DMS53 treated with DMSO at 0.1 percent for 48 hours (cell line): ENCODE measurements around the gene IDI2.

ENCODE experiments used
- DNase-seq: peaks from one replicate; lab custom pipeline; 2025; ENCODE audit not compliant: unreplicated experiment; lab: John Stamatoyannopoulos, UW

Gene IDI2

DNA sequence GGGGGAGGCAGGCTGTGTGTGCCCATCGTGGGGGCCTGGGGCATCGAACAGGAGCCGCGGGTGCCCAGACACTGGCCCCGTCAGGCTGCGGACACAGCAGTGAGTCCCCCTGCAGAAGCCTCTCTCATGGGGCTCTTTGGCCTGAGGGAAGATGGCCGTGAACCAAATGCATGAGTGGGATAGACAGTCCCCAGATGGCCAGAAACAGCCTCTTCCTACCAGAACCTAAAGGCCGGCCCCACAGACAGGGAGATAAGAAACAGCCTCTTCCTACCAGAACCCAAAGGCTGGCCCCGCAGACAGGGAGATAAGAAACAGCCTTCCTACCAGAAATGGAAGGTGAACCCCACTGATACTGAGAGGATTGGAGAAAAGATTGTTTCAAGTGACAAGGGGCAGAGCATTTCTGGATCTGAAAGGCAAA is 16.6 kb downstream of the IDI2 start:
- no peak for DNase-seq

DNA sequence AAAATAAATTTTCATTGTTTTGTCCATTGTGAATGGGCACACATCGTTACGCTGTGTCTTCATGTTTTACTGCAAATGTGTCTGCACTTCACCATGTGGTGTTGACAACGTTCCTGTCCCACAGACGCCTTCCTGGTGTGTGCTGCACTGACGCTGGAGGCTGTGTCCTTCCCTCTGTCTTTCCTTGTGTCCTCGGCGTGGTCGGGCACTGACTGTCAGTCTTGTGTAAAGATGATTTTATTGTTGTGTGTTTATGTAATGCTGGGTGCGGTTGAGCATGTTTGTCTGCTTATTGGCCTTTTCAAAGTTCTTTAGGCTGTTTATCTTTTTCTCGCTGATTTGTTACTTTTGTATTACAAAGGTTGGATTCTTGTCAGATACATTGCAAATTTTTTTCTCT is 18.1 kb downstream of the IDI2 start:
- DNase-seq: no peak

DNA sequence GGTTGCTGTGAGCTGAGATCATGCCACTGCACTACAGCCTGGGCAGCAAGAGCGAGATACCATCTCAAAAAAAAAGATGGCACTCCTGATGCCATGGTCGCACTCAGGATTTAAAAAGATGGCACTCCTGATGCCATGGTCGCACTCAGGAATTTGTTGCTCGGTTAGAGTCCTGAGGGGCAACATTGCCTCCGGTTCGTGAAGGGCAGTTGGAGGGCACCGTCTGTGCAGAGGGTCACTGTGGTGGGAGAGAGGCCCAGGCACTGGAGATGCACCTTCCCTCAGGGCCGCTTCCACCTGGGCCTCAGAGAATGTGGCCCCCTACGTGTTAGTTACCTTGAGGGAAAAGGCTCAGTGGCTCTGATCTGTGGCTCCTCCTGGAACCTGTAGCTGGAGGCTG is 19.1 kb downstream of the IDI2 start:
- DNase-seq: no peak

DNA sequence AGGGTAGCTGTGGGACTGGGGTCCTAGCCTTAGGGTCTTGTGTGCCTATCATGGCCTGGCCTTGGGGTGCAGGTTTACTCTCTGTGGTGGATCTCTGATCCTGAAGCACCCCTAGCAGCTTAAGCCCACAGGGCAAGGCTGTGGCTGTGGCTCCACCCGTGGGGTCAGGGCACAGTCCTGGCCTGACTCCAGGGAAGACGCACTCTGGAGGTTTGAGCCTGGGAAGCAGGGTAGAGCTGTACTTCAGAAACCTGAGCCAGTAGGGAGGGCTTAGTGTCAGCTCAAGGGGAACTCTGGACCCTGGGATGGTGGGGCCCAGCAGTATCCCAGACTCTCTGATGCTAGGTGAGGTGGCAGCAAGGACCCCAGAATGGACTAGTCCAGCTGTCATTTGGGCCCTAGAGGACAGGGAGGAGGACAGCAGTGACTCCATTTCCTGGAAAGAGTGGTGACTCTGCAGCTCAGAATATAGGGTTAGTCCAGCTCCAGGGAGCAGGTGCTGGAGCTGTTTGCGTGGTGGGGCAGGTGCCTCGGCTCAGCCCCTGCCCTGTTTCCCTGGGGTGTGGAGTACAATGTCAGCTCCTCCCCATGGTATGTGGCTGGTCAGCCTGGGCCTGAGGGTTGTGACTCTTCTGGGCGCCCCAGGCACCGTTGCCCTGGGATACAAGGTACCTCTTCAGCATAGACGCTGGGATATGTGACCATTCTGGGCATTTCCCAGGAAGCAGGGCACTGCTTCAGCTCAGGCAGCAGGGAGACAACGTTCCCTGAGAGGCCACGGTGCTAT is 21.6 kb downstream of the IDI2 start:
- no peak for DNase-seq

DNA sequence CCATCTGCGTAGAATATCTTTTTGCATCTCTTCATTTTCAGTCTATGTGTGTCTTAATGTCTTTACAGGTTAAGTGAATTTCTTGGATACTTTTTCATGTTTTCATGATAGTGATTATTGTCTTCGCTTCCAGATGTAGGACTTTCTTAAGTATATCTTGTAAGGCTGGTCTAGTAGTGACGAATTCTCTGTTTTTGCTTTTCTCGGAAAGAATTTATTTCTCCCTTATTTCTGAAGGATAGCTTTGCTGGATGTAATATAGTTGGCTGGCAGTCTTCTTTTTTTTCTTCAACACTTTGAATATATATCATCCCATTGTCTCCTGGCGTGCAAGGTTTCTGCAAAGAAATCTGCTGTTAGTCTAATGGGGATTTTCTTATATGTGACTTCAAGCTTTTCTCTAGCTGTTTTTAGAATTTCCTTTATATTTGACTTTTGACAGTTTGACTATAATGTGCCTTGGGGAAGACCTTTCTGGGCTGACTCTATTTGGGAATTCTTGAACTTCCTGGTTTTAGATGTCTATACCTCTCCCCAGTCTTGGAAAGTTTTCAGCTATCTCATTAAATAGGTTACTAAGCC is 23.1 kb downstream of the IDI2 start:
- DNase-seq: no peak

DNA sequence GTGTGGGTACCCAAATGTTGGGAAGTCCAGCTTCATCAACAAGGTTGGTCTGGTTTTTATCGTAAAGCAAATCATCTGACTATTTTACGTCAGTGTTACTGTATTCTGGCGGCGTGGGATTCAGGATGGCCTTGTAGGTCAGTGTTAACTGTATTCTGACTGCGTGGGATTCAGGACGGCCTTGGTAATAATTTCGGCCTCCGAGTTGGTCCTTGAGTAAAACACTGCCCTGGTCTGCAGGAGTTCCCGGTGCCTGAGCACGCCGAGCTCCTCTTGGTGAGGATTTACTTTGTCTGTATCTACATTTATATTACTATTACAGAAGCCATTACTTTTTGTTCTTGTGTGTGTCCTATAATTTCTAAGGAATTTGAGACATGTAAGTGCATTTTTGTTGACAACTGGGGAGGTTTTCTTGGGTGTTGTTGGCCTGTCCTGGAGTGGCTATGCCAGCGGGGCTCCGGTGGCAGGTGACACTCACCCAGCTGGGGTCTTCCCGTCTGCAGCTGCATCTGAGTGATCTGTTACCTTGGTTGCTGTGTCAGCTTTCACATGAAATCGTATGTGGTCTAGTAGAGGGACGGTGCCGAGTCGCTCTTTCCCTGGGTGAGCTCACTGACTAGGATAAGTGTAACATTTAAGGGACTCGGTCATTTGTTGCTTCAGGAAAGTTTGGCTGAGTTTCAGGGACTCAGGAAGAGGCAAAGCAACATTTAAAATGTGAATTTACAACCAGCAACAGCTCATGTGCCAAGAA is 28.2 kb downstream of the IDI2 start:
- DNase-seq: no peak

DNA sequence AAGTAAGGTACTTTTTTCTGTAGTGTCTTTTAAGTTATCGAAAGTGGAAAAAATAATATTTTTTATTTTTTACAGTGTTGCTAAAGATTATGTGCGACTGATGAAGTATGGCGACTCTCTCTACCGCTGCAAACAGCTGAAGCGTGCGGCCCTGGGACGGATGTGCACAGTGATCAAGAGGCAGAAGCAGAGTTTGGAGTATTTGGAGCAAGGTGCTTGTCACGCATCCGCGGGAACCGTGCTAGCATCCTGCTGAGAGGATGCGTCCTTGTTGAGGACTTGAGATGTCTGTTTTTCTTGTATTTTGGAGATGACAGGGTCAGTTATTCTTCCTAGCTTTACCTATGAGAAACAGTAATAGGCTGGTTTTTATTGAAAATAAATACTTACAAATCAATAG is 29.6 kb downstream of the IDI2 start:
- no peak for DNase-seq

DNA sequence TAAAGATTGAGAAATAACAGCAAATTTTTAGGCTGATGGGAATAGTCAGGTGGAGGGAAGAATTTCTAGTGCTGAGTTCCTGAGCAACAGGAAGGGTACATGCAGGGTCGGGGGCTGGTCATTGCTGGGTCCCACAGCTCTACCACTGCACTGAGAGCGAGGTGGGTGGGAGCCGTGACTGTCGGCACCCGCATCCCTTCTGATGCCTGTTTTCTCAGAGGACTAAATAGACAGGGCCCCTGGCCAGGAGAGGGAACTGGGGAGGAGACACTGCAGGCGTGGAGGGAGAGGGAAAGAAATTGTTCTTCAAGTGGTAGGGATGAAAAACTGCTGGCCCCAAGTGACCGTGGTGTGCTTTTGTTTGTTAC is 30.1 kb downstream of the IDI2 start:
- no peak for DNase-seq

DNA sequence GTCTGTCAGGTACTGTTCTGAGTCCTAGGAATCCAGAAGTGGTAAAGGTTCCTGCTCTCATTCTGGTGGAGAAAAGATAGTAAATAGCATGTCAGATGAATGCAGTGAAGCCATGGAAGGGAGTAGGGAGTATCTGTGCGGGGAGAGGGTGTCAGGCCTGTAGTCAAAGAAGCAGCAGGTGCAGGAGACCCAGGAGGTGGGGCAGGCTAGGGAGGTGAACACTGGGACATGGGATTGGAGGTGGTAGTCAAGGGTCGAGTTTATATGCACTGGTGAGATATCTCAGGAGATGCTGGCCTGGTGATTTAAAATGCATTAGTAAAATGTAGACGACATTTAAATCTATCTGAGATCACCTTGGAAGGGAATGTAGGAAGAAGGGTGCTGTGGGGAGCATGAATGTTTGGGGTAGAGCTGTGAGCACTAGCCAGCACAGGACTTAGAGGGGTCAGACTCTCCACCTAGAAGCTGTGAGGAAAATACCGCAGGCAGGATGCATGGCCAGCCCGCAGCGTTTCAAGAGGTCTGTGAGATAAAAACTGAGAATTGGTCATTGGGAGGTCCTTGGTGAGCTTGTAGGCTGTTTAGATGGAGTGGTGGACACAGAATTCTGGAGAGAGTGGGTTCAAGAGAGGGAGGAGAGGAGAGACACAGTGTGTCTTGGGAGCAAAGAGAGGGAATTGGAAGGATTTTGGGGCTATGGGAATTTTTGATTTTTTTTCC is 30.7 kb downstream of the IDI2 start:
- DNase-seq: no peak

DNA sequence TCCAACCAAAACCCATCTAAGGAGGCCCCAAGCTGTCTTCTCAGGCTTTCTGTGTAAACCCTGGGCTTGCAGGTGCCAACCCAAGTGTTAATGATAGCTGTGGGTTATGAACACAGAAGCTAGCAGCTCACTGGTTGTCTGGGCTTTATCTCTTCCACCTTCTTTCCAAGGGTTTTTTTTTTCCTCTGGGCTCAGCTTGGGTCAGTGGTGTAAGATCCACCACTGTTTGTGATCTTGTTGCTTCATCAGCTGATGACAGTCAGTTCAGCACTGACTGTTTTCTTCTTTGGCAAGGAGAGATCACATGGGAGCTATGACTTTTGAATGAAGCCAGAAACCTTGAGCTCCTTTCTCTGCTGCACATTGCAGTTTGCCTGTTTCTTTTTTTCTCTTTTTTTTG is 32.8 kb downstream of the IDI2 start:
- DNase-seq: no peak

DNA sequence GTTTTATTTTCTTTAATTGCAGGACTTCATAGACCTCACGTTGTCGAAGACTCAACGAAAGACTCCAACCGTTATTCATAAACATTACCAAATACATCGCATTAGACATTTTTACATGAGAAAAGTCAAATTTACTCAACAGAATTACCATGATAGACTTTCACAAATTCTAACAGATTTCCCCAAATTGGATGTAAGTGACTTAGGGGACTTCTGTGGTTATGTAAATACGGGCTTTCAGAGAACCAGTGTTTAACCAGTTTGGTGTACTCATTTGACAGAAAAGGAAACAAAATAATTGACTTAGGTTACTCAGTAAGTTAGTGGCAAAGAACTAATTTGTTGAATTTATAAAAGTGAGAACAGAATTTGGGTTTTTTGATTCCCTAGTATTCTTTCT is 33.2 kb downstream of the IDI2 start:
- no peak for DNase-seq

DNA sequence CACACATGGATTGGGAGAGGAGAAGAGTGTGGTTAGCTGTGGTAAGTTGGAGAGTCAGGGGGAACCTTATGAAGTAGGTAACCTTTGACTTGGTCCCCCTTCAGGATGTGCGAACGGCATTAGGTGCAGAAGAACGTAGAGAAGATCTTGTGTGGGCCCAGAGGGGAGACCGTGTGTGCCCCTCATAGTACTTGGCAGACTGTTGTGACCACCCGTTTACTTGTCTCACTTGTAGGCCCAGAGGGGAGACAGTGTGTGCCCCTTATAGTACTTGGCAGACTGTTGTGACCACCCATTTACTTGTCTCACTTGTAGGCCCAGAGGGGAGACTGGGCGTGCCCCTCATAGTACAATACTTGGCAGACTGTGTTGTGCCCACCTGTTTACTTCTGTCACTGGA is 34.9 kb downstream of the IDI2 start:
- DNase-seq: no peak

DNA sequence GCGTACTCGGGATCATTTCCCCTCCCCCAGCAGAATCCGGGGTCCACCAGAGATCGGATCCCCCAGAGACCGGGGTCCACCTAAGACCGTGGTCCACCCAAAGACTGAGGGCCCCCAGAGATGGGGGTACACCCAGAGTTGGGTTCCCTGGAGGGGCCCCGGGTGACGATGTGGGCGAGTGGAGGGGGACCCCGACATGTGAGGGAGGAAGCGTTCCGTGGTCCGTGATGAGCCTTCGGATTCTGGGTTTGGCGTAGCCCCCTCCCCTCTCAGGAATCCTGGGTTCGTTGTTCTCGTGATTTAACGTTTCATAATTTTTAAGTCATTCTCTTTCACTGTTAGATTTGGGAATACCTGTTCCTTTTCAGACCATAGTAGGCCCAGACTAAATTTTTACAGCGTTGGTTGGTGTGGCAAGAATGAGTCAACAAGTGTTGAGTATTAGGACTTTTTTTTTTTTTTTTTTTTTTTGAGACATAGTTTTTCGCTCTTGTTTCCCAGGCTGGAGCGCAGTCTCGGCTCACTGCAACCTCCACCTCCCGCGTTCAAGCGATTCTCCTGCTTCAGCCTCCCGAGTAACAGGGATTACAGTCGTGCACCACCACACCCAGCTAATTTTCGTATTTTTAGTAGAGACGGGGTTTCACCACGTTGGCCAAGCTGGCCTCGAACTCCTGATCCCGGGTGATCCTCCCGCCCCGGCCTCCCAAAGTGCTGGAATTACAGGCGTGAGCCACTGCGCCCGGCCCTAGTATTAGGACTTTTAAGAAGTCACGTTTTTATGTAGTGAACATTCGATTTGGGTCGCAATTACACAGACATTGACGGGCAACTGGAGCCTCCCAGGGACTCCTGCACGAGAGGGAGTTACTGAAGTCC is 36.8 kb downstream of the IDI2 start:
- DNase-seq: no peak

DNA sequence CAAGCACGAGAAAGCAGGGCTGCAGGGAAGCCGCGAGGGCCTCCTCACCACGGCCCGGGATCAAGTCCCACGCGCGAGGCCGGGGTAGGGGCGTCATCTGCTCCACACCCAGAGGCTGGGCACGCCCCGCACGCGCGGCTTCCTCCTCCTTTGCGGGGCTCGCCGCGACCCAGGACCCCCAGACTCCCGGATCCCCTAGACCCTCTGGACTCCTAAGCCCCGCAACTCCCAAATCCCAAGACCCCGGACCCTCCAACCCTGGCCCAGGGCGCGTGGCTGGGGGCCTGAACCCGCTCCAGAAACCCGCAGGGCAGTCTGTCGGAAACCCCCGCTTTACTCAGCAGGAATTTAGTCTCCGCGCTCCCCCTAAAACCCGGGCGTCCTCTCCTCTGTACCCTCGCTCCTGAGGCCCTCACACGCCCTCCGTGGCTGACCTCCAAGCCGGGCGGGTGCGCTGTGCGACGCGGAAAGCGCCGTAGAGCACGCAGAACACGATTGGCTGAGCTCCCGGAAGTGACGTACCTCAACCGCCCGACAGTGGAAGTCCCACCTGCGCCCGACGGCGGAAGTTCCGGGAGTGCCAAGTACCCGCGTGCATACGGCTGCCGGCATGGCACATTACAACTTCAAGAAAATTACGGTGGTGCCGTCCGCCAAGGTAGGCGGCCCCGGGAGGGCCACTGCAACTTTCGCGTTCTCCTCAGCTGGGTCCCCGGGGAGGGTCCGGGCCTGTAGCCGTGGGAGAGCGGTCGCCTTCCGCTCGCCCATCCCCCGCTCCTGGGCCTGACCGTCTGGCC is 37.6 kb downstream of the IDI2 start, which contains the start of gene GTPBP4:
GTPBP4 (plus strand) TSS at position 565 of the 797 bp plus-strand sequence; CDS start at position 611, 46 bp downstream.
- peak; percentile 97 for DNase-seq

DNA sequence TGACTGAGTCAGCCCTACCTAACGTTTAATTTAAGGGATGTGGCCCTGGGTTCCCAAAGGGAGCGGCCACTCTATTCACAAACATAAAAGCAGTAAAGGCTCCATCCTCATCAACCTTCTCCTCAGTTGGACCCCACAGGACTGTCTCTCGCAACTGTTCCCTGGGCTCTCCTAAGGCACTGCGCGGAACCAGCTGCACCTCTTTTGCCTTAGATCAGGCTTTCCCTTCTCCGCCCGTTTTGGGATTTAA is 38.1 kb downstream of the IDI2 start:
- peak; percentile 27 for DNase-seq

DNA sequence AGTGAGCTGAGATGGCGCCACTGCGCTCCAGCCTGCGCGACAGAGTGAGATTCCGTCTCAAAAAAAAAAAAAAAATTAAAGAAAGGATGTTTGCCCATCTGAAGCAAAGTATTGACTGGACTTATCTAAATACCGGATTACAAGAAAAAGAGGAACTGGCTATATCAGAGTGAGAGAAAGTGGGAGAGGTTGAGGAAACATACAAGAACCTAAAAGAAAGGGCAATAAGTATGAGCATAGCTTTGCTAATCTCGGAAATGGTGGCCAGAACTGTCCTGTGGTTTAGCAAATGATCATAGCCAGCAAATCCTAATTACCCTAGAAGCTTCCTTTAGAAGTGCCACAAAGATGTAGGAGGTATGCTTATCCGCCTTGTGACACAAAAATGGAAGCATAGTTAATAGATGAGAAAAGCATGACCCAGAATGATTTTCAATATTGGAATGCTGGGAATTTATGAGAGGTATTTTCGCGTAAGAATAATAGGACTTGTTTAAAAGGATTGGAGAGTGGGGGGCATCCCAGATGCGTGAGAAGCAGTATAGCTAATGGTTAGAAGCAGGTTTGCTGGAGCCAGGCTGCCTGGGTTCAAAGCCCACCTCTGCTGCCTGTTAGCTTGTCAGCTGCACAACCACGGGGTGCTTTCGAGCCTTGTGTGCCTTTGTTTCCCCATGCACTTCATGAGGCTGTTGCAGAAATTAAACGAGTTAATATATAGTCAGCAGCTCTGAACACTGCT is 38.6 kb downstream of the IDI2 start:
- no peak for DNase-seq

DNA sequence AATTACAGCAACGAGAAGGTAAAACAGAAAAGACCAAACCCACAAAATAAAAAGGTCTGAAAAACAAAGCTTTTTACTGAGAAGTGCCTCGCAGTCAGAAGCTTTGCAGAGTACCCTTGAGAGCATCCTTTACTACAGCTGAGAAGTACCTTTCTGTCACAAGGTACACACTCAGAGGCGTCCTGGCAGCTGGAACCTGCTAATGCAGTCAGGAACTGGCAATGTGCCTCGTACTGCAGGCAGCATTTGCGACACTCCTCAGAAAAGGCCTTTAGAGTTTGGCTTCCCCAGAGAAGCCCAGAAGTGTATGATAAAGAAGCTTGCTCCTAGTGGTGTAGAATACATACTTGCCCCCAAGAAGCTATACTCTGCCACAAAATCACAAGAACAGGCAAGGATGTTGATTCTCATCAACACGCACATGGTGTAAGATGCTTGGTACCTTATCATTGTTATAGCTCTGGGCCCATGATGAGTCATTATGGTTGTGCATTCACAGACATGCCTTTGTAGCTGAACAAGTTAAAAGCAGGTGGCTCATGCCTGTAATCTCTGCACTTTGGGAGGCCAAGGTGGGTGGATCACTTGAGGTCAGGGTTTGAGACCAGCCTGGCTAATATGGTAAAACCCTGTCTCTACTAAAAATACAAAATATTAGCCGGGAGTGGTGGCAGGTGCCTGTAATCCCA is 39.4 kb downstream of the IDI2 start:
- DNase-seq: peak; percentile 92

DNA sequence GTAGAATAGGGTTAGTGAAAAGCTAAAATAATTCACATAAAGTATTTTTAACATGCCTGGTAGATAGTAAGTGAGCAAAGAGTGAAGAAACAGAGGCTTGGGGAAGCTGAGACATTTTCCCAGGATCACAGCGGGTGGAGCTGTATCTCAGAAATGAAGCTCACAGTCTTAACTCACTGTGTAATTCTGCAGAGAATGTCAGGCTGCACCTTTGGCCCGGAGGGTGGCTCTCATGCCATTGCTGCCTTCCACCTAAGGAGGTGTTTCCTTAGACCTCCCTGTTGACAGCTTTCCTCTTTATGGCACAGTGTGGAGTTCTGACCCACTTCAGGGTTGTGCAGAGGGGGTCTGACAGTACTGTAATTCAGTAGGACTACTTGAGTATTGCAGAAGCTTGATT is 40.3 kb downstream of the IDI2 start:
- DNase-seq: no peak
